SK-N-SH treated with all-trans-retinoic acid at 6 μM for 48 hours (cell line): ENCODE measurements around the gene NFIA.

ENCODE experiments used
- ATAC-seq: fragments of 200-7000 bp; cut with Tn5 transposase; 3 replicates; pipeline ENCODE4 v1.9.1; 2020; ENCODE audit warnings: mild to moderate bottlenecking, moderate library complexity
- ARNTL ChIP-seq: fragments of 450-650 bp; formaldehyde crosslinking; IDR thresholded peaks from 2 replicates; pipeline ENCODE4 v1.5.0; 2020; ENCODE audit warnings: low read depth, mild to moderate bottlenecking, moderate library complexity, borderline replicate concordance
- BACH2 ChIP-seq: fragments of 250-450 bp; sonication (Bioruptor Pico); IDR thresholded peaks from 2 replicates; pipeline ENCODE4 v1.9.0; 2021; ENCODE audit warnings: mild to moderate bottlenecking, borderline replicate concordance
- CSDC2 ChIP-seq: fragments of 250-450 bp; sonication (Bioruptor Pico); IDR thresholded peaks from 2 replicates; pipeline ENCODE4 v1.5.0; 2020; ENCODE audit warnings: mild to moderate bottlenecking, moderate library complexity
- GLIS3 ChIP-seq: fragments of 250-450 bp; sonication (Bioruptor Pico); IDR thresholded peaks from 2 replicates; pipeline ENCODE4 v1.5.0; 2020; ENCODE audit warnings: mild to moderate bottlenecking, moderate library complexity
- ISL1 ChIP-seq: fragments of 250-450 bp; sonication (Bioruptor Pico); IDR thresholded peaks from 2 replicates; pipeline ENCODE4 v2.1.2; 2022; ENCODE audit warnings: mild to moderate bottlenecking, moderate library complexity
- OSR1 ChIP-seq: fragments of 250-450 bp; sonication (Bioruptor Pico); IDR thresholded peaks from 2 replicates; pipeline ENCODE4 v1.8.0; 2022; ENCODE audit warnings: moderate library complexity, mild to moderate bottlenecking, inconsistent platforms
- PPARA ChIP-seq: fragments of 250-450 bp; sonication (Bioruptor Pico); IDR thresholded peaks from 2 replicates; pipeline ENCODE4 v1.5.0; 2020; ENCODE audit warnings: mild to moderate bottlenecking, borderline replicate concordance
- RARB ChIP-seq: fragments of 250-450 bp; sonication (Bioruptor Pico); IDR thresholded peaks from 2 replicates; pipeline ENCODE4 v1.8.0; 2021; ENCODE audit warnings: mild to moderate bottlenecking, moderate library complexity
- SNAI2 ChIP-seq: fragments of 250-450 bp; sonication (Bioruptor Pico); IDR thresholded peaks from 2 replicates; pipeline ENCODE4 v1.5.0; 2020; ENCODE audit warnings: mild to moderate bottlenecking, moderate library complexity
- TCF4 ChIP-seq: fragments of 250-450 bp; sonication (Bioruptor Pico); IDR thresholded peaks from 2 replicates; pipeline ENCODE4 v1.8.0; 2021; ENCODE audit warnings: mild to moderate bottlenecking, moderate library complexity, borderline replicate concordance
- ZC3H10 ChIP-seq: fragments of 250-450 bp; sonication (Bioruptor Pico); IDR thresholded peaks from 2 replicates; pipeline ENCODE4 v1.5.1; 2021; ENCODE audit warnings: mild to moderate bottlenecking, moderate library complexity
- ZFP3 ChIP-seq: fragments of 250-450 bp; sonication (Bioruptor Pico); IDR thresholded peaks from 2 replicates; pipeline ENCODE4 v1.5.0; 2020; ENCODE audit warnings: mild to moderate bottlenecking, moderate library complexity
- ZFP30 ChIP-seq: fragments of 450-650 bp; formaldehyde crosslinking; IDR thresholded peaks from 2 replicates; pipeline ENCODE4 v1.5.0; 2022; ENCODE audit warnings: mild to moderate bottlenecking, moderate library complexity
- ZNF565 ChIP-seq: fragments of 450-650 bp; formaldehyde crosslinking; conservative IDR thresholded peaks from 2 replicates; pipeline ENCODE4 v1.5.0; 2020; ENCODE audit warnings: low read depth, mild to moderate bottlenecking, moderate library complexity
- ZNF8 ChIP-seq: fragments of 450-650 bp; formaldehyde crosslinking; IDR thresholded peaks from 2 replicates; pipeline ENCODE4 v1.5.0; 2020; ENCODE audit warnings: mild to moderate bottlenecking, moderate library complexity
- TF ChIP-seq, protein P1 (sequence below): fragments of 250-450 bp; sonication (Bioruptor Pico); IDR thresholded peaks from 2 replicates; pipeline ENCODE4 v1.5.0; 2020; ENCODE audit warnings: mild to moderate bottlenecking, moderate library complexity
- TF ChIP-seq, protein P2 (sequence below): fragments of 250-450 bp; sonication (Bioruptor Pico); IDR thresholded peaks from 2 replicates; pipeline ENCODE4 v1.5.1; 2020; ENCODE audit warnings: low read depth, mild to moderate bottlenecking, moderate library complexity
- TF ChIP-seq, protein P3 (sequence below): fragments of 250-450 bp; sonication (Bioruptor Pico); IDR thresholded peaks from 2 replicates; pipeline ENCODE4 v1.8.0; 2021; ENCODE audit warnings: low read depth, mild to moderate bottlenecking, moderate library complexity, borderline replicate concordance
- TF ChIP-seq, protein P4 (sequence below): fragments of 250-450 bp; sonication (Bioruptor Pico); IDR thresholded peaks from 2 replicates; pipeline ENCODE4 v1.8.0; 2020; ENCODE audit warnings: mild to moderate bottlenecking, moderate library complexity, borderline replicate concordance

The NFIA gene

DNA sequence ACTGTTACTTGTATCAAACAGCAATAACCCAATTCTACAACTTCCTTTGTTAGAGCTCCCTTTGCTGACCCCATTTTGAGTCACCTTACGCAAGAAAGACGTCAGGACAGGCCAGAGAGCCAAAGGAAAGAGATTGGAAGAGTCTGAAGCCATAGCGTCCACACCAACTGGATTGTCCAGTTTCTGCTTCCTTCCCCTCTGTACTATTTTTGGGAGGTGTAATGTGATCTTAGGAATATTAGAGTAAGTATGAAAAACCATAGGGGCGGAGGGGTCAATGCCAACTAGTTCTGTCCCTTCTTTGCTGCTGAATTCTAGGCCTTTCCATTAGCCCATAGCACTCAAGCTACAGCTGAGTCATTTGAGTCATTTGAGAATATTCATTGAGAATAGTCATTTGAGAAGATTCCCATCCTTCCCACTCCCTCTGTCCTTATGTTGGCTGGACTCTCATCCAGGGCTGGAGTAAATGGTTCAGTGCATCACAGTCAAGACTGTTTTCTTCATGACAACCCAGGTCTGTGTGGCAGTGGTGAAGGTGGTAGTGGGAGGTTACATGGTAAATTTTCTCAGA lies 14.8 kb upstream of the NFIA start (continued):
- TF ChIP-seq, protein P1, sequence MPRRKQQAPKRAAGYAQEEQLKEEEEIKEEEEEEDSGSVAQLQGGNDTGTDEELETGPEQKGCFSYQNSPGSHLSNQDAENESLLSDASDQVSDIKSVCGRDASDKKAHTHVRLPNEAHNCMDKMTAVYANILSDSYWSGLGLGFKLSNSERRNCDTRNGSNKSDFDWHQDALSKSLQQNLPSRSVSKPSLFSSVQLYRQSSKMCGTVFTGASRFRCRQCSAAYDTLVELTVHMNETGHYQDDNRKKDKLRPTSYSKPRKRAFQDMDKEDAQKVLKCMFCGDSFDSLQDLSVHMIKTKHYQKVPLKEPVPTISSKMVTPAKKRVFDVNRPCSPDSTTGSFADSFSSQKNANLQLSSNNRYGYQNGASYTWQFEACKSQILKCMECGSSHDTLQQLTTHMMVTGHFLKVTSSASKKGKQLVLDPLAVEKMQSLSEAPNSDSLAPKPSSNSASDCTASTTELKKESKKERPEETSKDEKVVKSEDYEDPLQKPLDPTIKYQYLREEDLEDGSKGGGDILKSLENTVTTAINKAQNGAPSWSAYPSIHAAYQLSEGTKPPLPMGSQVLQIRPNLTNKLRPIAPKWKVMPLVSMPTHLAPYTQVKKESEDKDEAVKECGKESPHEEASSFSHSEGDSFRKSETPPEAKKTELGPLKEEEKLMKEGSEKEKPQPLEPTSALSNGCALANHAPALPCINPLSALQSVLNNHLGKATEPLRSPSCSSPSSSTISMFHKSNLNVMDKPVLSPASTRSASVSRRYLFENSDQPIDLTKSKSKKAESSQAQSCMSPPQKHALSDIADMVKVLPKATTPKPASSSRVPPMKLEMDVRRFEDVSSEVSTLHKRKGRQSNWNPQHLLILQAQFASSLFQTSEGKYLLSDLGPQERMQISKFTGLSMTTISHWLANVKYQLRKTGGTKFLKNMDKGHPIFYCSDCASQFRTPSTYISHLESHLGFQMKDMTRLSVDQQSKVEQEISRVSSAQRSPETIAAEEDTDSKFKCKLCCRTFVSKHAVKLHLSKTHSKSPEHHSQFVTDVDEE = no peak
- TF ChIP-seq ZFP3 (CRISPR knock-in tag) = no peak
- no peak for TF ChIP-seq ZFP30 (CRISPR knock-in tag)
- no peak for TF ChIP-seq ZNF565 (CRISPR knock-in tag)
- TF ChIP-seq SNAI2 (CRISPR knock-in tag) = no peak
- TF ChIP-seq CSDC2 (CRISPR knock-in tag) = no peak
- no peak for TF ChIP-seq BACH2 (CRISPR knock-in tag)
- no peak for TF ChIP-seq GLIS3

DNA sequence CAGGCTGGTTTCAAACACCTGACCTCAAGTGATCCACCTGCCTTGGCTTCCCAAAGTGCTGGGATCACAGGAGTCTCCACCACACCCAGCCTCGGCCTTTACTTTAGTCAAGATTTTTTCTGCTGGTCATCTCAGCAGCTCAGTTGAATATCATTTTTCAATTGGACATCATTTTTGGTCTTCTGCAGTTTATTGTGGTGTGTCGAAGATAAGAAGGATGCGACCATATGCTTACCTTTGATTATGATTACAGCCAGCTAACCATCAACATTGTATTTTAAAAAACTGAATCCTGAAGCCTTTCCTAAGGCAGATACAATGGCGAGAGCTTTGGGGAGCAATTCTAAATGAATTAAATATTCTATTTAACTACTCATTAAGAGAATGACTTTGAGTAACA lies 12.3 kb upstream of the NFIA start:
- no peak for ATAC-seq

DNA sequence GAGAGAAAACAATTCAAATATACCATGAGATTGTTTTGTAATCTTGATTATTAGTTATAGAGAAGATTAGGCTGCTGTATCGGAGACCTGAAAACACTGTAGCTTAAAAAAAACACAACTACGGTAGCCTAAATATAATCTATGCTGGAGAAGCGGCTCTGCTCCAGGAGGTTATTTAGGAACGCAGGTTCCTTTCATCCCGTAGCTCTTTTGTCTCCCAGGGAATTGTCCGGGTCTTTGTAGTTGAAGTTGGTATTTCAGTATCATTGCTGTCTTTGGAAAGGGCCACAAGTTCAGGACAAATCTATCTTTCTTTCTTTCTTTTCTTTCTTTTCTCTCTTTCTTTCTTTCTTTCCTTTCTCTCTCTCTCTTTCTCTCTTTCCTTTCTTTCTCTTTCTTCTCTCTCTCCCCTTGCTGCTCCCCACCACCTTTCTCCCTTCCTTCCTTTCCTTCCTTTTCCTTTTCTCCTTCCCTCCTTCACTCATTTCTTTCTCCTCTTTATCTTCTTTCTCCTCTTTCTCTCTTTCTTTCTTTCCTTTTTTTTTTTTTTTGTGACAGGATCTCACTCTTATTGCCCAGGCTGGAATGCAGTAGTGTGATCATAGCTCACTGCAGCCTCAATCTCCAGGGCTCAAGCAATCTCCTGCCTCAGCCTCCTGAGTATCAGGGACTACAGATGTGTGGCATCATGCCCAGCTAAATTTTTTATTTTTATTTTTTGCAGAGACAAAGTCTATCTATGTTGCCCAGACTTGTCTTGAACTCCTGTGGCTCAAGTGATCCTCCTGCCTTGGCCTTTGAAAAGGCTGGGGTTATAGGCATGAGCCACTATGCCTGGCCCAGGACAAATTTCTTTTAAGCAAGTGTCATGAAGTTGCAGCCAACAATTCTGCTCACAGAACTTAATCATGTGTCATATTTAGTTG lies 10.9 kb upstream of the NFIA start:
- TF ChIP-seq RARB (CRISPR knock-in tag) (no peak), OSR1 (no peak), ZC3H10 (no peak), TCF4 (CRISPR knock-in tag) (no peak), PPARA (CRISPR knock-in tag) (no peak), ZNF565 (CRISPR knock-in tag) (no peak), ZFP3 (CRISPR knock-in tag) (no peak), ARNTL (no peak), CSDC2 (CRISPR knock-in tag) (no peak)
- TF ChIP-seq, protein P2, sequence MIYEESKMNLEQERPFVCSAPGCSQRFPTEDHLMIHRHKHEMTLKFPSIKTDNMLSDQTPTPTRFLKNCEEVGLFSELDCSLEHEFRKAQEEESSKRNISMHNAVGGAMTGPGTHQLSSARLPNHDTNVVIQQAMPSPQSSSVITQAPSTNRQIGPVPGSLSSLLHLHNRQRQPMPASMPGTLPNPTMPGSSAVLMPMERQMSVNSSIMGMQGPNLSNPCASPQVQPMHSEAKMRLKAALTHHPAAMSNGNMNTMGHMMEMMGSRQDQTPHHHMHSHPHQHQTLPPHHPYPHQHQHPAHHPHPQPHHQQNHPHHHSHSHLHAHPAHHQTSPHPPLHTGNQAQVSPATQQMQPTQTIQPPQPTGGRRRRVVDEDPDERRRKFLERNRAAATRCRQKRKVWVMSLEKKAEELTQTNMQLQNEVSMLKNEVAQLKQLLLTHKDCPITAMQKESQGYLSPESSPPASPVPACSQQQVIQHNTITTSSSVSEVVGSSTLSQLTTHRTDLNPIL = no peak
- TF ChIP-seq, protein P3, sequence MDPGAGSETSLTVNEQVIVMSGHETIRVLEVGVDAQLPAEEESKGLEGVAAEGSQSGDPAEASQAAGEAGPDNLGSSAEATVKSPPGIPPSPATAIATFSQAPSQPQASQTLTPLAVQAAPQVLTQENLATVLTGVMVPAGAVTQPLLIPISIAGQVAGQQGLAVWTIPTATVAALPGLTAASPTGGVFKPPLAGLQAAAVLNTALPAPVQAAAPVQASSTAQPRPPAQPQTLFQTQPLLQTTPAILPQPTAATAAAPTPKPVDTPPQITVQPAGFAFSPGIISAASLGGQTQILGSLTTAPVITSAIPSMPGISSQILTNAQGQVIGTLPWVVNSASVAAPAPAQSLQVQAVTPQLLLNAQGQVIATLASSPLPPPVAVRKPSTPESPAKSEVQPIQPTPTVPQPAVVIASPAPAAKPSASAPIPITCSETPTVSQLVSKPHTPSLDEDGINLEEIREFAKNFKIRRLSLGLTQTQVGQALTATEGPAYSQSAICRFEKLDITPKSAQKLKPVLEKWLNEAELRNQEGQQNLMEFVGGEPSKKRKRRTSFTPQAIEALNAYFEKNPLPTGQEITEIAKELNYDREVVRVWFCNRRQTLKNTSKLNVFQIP = no peak
- no peak for ATAC-seq

More for the DNA sequence above, 12.3 kb upstream of the NFIA start:
- no peak for TF ChIP-seq ZFP30 (CRISPR knock-in tag)
- no peak for TF ChIP-seq ARNTL
- TF ChIP-seq, protein P4, sequence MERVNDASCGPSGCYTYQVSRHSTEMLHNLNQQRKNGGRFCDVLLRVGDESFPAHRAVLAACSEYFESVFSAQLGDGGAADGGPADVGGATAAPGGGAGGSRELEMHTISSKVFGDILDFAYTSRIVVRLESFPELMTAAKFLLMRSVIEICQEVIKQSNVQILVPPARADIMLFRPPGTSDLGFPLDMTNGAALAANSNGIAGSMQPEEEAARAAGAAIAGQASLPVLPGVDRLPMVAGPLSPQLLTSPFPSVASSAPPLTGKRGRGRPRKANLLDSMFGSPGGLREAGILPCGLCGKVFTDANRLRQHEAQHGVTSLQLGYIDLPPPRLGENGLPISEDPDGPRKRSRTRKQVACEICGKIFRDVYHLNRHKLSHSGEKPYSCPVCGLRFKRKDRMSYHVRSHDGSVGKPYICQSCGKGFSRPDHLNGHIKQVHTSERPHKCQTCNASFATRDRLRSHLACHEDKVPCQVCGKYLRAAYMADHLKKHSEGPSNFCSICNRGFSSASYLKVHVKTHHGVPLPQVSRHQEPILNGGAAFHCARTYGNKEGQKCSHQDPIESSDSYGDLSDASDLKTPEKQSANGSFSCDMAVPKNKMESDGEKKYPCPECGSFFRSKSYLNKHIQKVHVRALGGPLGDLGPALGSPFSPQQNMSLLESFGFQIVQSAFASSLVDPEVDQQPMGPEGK (CRISPR knock-in tag) = no peak
- no peak for TF ChIP-seq ZNF8 (CRISPR knock-in tag)
- TF ChIP-seq, protein P1 = no peak
- no peak for TF ChIP-seq ISL1 (CRISPR knock-in tag)
